NCI-H2171 (cell line): ENCODE measurements around the gene PTPRT.

Source experiments
- DNase-seq: peaks from one replicate; lab custom pipeline; 2025; lab: John Stamatoyannopoulos, UW

PTPRT gene

DNA sequence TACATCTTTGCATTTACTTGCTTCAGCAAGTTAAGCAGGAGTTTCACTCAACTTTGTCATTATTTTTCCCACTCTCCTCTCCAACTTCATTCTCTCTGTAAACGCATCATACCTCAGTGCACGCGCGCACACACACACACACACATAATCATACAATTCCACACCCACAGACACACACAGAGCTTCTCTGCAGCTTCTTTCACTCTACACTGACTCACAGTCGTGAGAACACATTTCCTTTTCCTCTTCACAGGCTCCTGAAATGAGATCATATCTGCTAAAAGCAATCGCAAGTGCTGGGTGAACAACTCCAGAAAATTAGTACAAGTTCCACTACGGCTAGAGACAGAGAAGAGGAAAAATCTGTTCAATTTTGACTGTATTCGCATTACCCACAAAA is 215.4 kb downstream of the PTPRT start:
- no peak for DNase-seq

- no peak for DNase-seq
These were observed 217.1 kb downstream of the PTPRT start for GRCh38 chr20:42972591-42972990.

GRCh38 chr20:42968746-42969145 is 221.0 kb downstream of the PTPRT start:
- no peak for DNase-seq

GRCh38 chr20:42963796-42964195 is 225.9 kb downstream of the PTPRT start:
- DNase-seq: no peak

- no peak for DNase-seq
These were observed 227.9 kb downstream of the PTPRT start for GRCh38 chr20:42961771-42962170.

DNA sequence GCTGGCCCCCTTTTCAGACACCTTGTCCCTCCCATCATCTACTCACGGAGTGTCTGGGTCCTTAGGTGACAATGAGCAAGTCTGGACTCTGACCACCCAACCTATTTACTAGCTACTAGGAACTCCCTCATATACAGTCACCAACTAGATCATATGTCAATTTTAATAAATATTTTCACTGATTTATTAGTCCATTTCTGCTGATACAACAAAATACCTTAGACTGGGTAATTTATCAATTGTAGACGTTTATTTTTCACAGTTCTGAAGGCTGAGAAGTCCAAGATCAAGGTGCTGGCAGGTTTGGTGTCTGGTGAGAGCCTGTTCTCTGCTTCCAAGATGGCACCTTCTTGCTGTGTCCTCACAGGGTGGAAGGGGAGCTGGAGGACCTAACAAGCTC is 229.7 kb downstream of the PTPRT start:
- DNase-seq: no peak

- no peak for DNase-seq
These were observed 231.2 kb downstream of the PTPRT start for GRCh38 chr20:42958367-42959069.

DNA sequence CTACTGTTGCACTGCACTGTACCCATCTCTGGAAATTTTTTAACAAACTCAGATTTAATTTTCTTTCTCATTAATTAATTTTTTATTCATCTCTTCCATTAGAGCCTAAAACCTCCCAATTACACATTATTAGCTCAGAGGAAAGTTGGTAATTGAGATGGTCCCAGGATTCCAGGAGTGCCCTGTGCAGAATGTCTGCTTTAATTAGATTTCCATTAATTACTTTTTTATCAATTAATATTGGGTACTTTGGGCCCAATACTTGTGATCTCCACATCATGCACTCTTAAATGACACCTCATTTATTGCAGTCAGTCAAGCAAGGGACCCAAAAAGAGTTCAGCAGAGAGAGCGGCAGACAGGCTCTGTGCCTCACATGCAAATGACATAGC is 232.0 kb downstream of the PTPRT start:
- no peak for DNase-seq

GRCh38 chr20:42957018-42957703 is 232.5 kb downstream of the PTPRT start:
- no peak for DNase-seq

DNA sequence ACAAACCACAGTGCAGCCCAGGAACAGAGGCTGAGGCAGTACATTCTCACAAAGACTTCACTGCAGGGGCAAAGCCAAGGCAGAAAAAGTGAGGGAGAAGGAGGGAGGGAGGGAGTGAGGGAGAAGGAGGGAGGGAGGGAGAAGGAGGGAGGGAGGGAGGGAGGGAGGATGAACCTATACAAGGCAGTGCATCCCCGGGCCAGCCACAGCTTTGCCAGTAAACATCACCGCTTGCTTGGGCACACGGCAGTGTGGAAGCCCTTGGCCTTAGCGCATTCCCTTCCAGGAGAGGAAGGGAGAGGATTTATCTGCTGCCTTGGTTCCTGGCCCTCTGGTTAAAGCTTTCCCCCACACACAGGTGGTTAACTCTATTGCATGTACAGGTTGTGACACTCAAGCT is 234.0 kb downstream of the PTPRT start:
- DNase-seq: no peak

DNA sequence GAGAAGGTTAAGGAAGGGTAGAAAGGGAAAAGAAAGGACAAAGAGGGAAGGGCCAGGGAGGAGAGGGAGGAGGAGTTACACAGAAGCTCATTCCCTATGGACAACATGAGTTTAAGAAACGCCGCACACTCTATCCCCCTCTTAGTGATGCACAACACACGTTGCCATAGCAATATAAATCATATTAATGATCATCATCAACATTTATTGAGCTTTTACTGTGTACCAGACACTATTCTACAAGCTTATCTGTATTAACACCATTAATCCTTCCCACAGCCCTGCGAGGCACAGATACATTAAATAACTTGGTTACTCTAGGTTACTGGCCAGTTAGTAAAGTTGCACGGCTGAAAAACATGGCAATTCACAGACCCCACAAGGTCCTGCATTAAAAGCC is 234.8 kb downstream of the PTPRT start:
- no peak for DNase-seq

GRCh38 chr20:42949950-42950349 is 239.8 kb downstream of the PTPRT start:
- no peak for DNase-seq

GRCh38 chr20:42945234-42945994 is 244.3 kb downstream of the PTPRT start:
- no peak for DNase-seq

DNA sequence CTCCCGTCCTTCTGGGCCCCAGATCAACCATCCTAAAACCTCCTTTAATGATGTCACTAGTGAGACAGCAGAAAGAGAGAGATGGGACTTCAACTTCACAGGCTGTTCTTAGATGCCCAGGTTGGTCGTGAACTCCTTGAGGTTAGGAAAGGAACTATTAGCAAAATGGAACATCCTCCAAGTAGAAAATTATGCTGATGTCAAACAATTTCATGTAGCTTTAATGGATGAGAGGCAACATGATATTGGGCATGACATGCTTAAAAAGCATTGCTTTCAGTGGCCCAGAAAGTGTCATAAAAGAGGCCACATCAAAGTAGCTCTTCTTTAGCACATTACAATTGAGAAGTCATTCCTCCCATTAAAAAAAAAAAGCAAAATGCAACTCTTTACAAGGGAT is 248.1 kb downstream of the PTPRT start:
- DNase-seq: no peak

GRCh38 chr20:42938441-42939205 is 251.1 kb downstream of the PTPRT start:
- DNase-seq: no peak

GRCh38 chr20:42936482-42936881 is 253.2 kb downstream of the PTPRT start:
- DNase-seq: no peak

- no peak for DNase-seq
These were observed 265.5 kb downstream of the PTPRT start for GRCh38 chr20:42924215-42924614.

DNA sequence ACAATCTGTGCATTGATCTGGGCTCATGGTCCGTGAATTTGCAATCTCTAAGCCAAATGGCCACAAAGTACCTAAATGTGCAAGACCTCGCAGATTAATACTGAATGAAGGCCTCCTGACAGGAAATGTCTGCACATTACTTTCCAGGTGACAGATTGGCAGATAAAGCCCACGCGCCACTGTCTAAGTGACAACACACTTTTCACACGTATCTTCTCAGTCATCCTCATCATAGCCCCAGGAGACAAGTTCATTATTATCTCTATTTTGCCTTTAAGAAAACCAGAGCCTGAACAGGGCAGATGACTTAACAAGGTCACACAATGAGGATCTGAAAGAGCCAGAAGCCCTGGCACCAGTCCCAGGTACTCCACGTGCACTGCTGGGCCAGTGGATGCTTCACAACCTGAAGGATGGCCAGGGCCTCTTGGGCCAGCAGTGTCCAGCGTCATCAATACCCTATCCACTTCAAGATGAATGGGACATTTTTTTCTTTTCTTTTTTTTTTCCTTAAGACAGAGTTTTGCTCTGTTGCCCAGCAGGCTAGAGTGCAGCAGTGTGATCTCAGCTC is 266.3 kb downstream of the PTPRT start:
- no peak for DNase-seq

DNA sequence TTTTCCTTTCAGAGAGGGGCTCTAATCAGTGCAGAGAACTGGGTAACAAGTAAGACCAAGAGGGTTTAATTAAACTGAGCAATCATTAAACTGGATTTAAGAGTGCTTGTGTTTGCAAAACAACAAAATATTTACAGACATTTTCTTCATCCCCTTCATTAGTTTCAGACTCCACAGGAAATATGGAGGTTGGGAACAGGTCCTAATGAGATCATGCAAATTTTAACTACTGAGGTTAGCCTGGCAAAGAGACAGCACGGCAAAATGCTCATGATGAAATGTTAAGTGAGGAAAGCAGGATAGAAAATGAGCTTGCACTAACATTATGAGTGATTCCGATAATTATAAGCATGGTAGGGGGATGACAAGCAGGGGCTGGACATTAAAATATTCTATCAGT is 268.9 kb downstream of the PTPRT start:
- no peak for DNase-seq

DNA sequence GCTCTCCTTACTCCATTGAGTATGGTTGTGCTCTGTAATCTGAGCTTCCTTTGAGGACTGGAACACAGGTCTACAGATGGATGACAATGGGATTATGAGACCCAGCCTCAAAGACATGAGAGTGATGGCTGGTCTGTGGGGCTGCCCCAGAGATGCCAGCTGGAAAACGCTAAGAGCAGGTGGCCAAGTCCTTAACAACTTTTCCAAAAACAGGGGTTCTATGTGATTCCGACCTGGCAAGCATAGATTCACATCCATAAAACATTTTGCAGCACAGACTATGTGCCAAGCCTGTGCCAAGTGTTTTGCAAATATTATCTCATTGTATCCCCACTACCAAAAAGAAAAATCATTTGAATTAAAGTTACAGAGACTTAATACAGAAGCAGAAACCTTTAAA is 270.4 kb downstream of the PTPRT start:
- no peak for DNase-seq

DNA sequence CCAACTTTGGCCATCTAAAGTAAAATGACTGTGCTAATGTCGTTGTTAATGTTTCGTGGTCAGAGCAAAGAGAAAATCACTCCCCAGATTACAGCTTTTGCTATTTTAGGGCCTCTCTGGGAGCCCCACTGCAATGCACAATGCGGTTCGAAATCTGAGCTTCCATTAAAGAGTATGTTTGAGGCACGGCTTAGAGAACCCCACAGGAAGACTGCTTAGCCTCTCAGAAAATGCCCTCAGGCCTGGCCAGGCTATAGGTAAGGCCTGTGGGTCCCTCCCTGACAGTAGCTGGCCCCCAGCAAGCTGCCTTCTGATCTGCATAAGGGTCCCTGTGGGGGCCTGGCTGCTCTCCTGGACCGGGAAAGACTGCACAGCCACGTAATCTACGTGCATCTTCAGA is 274.6 kb downstream of the PTPRT start:
- no peak for DNase-seq

DNA sequence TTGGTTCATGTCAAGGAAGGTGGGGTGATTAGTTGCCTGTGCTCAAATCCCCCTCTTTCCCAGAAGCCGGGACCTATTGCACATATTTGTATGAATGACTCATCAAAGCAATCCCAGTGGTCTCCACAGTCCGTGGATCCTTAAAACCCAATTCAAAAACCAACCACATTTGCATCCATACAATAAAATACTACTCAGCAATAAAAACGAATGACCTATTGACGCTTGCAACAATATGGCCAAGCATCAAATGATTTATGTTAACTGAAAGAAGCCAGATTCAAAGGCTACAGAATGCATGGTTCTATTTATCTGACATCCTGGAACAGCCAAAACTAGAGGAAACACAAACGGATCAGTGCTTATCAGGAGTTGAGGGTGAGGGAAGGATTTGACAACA is 275.4 kb downstream of the PTPRT start:
- no peak for DNase-seq
